Measurements from ENCODE around the gene FCER2.
"Not testable (repeated sequence)": the region's sequence is repeated elsewhere in the genome, so short reads cannot be mapped to it uniquely, and the experiment has no call there.

FCER2 gene

DNA sequence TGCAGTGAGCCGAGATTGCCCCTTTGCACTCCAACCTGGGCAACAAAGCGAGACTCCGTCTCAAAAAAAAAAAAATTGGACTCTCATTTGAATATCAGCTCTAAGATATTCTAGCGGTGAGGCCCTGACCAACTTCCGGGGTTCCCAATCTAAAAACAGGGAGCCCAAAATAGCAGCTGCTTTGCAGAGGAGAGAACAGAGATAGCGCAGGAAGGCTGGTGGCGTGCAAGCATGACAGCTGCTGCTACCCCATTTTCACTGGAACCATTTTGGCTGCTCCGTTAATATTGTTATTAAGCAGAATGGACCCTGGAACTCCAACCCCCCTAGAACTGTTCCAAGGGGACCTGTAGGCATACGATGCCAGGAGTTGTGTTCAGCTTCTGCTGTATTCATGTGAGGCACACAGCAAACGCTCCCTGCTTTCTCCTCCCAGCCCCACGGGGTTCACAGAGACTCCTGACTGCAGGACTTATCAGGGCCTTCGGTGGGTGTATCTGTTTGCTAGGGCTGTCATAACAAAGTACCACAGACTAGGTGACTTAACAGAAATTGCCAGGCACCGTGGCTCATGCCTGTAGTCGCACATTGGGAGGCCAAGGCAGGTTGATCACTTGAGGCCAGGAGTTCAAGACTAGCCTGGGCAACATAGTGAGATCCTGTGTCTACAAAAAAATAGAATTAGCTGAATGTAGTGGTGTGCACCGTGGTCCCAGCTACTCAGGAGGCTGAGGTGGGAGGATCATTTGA, 53.5 kb downstream of the FCER2 start:
- DNase-seq (ENCODE audit: insufficient read length, low spot score) (no peak), FAIRE-seq (no peak)
- TF ChIP-seq POLR2A (IDR thresholded peaks at IDR 0.05; ENCODE audit: low read depth, low read length): no peak

DNA sequence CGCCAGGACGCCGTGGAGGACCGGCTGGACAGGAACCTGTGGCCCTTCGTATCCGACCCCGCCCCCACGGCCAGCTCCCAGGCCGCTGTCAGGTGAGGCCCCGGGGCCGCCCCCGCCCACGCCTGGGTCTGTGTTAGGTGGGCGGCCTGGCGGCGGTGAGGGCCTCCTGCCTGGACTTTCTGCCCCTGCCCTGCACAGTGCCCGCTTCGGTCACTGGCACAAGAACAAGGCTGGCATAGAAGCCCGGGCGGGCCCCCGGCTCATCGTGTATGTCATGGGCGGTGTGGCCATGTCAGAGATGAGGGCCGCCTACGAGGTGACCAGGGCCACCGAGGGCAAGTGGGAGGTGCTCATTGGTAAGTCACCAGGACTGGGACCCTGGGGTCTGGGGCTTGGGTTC, 54.8 kb downstream of the FCER2 start:
- no peak for FAIRE-seq
- no peak for DNase-seq (ENCODE audit: insufficient read length, low spot score)
- no peak for TF ChIP-seq POLR2A (IDR thresholded peaks at IDR 0.05; ENCODE audit: low read depth, low read length)

DNA sequence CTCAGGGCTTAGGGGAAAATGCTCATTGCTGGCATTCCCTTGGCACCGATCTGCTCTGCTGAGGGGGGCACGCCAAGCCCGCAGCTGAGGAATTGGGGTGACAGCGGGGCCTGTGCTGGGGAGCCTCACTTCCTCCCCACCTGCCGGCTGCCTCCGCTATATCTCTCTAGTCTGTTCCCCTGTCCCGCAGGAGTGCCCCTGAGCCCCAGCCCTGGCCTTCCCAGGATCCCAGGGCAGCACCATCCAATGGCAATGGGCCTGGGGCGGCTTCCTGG, 55.6 kb downstream of the FCER2 start:
- FAIRE-seq (no peak), DNase-seq (ENCODE audit: insufficient read length, low spot score) (no peak)
- TF ChIP-seq POLR2A (IDR thresholded peaks at IDR 0.05; ENCODE audit: low read depth, low read length): no peak

- no peak for TF ChIP-seq POLR2A (IDR thresholded peaks at IDR 0.05; ENCODE audit: low read depth, low read length)
- DNase-seq (ENCODE audit: insufficient read length, low spot score): no peak
- no peak for FAIRE-seq
Measured at GRCh38 chr19:7645656-7646425, 56.1 kb downstream of the FCER2 start.

DNA sequence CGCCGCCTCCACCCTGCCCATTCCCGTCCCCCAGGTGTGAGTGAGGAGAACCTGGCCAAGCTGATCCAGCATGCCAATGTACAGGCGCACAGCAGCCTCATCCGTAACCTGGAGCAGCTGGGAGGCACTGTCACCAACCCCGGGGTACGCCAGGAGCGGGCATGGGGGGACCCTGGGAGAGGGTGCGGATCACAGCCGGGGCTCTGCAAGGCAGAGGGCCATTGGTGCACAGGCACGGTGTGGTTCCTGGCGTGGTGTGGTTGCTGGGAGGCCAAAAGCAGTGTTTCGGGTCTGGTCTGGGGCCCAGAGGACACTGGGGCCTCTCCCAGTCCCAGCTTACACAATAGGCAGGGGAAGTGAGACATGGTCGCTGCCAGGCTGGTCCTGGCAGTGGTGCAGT, 56.8 kb downstream of the FCER2 start:
- no peak for DNase-seq (ENCODE audit: insufficient read length, low spot score)
- no peak for FAIRE-seq
- TF ChIP-seq POLR2A (IDR thresholded peaks at IDR 0.05; ENCODE audit: low read depth, low read length): no peak

GRCh38 chr19:7644550-7644877, 57.4 kb downstream of the FCER2 start:
- FAIRE-seq (no peak), DNase-seq (ENCODE audit: insufficient read length, low spot score) (no peak)
- no peak for TF ChIP-seq POLR2A (IDR thresholded peaks at IDR 0.05; ENCODE audit: low read depth, low read length)

GRCh38 chr19:7643629-7644549, 58.0 kb downstream of the FCER2 start:
- not testable (repeated sequence) for DNase-seq (ENCODE audit: insufficient read length, low spot score); FAIRE-seq

DNA sequence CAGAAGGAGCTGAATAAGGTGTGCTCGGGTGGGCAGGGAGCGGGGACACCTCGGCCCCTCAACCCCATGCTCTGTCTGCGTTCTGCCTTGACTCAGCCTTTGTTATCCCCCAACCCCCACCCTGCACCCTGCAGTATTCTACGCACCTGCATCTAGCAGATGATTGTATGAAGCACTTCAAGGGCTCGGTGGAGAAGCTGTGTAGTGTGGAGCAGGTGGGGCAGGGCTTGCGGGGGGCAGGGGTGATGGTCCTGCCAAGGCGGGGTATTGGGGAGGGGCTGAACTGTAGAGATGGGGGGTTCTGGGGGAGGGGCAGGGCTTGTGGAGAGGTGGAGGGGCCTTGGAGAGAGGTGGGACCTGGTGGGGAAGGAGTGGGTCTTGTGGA, 58.9 kb downstream of the FCER2 start:
- no peak for DNase-seq (ENCODE audit: insufficient read length, low spot score)
- no peak for TF ChIP-seq POLR2A (IDR thresholded peaks at IDR 0.05; ENCODE audit: low read depth, low read length)
- no peak for FAIRE-seq

DNA sequence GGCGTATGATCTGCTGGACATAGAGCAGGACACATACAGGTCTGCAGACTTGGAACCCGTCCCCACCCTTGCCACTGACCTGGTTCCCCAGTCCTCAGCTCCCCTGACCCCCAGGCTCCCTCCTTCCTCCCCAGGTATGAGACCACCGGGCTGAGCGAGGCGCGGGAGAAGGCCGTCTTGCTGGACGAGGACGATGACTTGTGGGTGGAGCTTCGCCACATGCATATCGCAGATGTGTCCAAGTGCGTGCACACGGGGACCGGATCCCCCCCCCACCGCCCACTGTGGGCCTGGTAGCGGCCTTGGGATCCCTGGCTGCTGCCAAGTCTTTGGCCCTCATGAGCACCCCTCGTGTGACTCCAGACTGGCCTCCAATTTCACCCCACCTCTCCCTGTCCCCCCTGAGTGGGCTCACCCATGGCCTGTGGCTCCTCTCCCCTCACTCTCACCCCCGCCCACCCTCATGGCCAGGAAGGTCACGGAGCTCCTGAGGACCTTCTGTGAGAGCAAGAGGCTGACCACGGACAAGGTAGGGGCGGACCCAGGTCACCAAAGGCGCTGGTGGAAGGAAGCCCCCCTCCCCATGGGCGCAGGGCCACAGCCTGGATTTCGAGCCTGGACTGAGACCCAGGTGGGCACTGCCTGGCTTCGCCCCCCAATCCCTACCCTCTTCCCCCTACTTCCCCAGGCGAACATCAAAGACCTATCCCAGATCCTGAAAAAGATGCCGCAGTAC, 59.5 kb downstream of the FCER2 start:
- TF ChIP-seq POLR2A (IDR thresholded peaks at IDR 0.05; ENCODE audit: low read depth, low read length): no peak
- no peak for FAIRE-seq

GRCh38 chr19:7641290-7642276, 60.3 kb downstream of the FCER2 start:
- DNase-seq (ENCODE audit: insufficient read length, low spot score) (no peak), FAIRE-seq (no peak)
- no peak for TF ChIP-seq POLR2A (IDR thresholded peaks at IDR 0.05; ENCODE audit: low read depth, low read length)

More for the DNA sequence above, 59.5 kb downstream of the FCER2 start:
- no peak for DNase-seq (ENCODE audit: insufficient read length, low spot score)

DNA sequence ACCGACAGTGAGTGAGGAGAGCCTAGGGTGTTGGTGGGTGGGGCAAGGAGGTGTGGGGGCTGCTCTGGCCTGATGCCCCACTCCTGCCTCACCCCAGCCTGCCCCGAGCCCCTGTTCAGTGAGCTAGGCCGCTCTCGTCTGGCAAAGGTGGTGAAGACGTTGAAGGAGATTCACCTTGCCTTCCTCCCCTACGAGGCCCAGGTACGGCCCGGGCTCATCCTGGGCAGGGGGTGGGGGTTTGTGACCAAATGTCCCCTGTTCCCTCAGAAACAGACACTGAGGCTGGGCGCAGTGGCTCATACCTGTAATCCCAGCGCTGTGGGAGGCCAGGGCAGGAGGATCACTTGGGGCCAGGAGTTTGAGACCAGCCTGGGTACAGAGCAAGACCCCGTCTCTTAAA, 61.1 kb downstream of the FCER2 start:
- no peak for FAIRE-seq
- no peak for DNase-seq (ENCODE audit: insufficient read length, low spot score)

DNA sequence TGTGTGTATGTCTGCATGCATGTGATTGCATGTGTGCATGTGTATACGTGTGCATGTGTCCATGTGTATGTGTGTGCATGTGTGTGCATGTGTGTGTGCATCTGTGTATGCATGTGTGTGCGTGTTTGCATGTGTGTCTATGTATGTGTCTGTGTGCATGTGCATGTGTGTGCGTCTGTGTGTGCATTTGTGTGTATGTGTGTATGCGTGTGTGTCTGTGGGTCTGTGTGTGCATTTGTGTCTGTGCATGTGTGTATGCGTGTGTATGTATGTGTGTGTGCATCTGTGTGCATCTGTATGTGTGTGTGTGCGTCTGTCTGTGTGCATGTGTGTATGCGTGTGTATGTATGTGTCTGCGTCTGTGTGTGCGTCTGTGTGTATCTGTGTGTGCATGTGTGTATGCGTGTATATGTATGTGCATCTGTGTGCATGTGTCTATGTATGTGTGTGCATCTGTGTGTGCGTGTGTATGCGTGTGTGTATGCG, 62.0 kb downstream of the FCER2 start:
- FAIRE-seq (no peak), DNase-seq (ENCODE audit: insufficient read length, low spot score) (no peak)
- TF ChIP-seq POLR2A (IDR thresholded peaks at IDR 0.05; ENCODE audit: low read depth, low read length): no peak

More for the DNA sequence above, 61.1 kb downstream of the FCER2 start:
- TF ChIP-seq POLR2A (IDR thresholded peaks at IDR 0.05; ENCODE audit: low read depth, low read length): no peak
